Smooth muscle cell (in vitro differentiated cells): ENCODE results near the gene KLC1. TPM values are rescaled to one million over a fixed set of nuclear protein-coding genes. Genes with fewer than 3 reads are reported as not detected.

Source experiments
- DNase-seq: peaks from one replicate; lab custom pipeline; 2025; ENCODE audit not compliant: unreplicated experiment; lab: John Stamatoyannopoulos, UW
- H2AFZ ChIP-seq: fragments of 200-600 bp; sonication (generic); 2 replicates; pipeline ENCODE4 v1.6.0; 2016; ENCODE audit warnings: antibody characterized with exemption, low read depth, mild to moderate bottlenecking
- H3F3A ChIP-seq: fragments of 200-600 bp; sonication (generic); 2 replicates; pipeline ENCODE4 v1.6.0; 2017; ENCODE audit warnings: antibody characterized with exemption, low read depth
- H3K27ac ChIP-seq: fragments of 200-600 bp; sonication (generic); 2 replicates; pipeline ENCODE4 v1.5.1; 2016; ENCODE audit warnings: low read depth, mild to moderate bottlenecking
- H3K27me3 ChIP-seq: fragments of 200-600 bp; sonication (generic); 2 replicates; pipeline ENCODE4 v1.6.1; 2016; ENCODE audit warnings: low read depth, mild to moderate bottlenecking
- H3K36me3 ChIP-seq: fragments of 200-600 bp; sonication (generic); 2 replicates; pipeline ENCODE4 v1.5.1; 2016; ENCODE audit warnings: low read depth
- H3K4me1 ChIP-seq: fragments of 200-600 bp; sonication (generic); 2 replicates; pipeline ENCODE4 v1.5.1; 2016; ENCODE audit warnings: low read depth
- H3K4me2 ChIP-seq: fragments of 200-600 bp; sonication (generic); 2 replicates; pipeline ENCODE4 v1.6.0; 2016; ENCODE audit warnings: mild to moderate bottlenecking
- H3K4me3 ChIP-seq: fragments of 200-600 bp; sonication (generic); 2 replicates; pipeline ENCODE4 v1.5.1; 2016; ENCODE audit warnings: mild to moderate bottlenecking
- H3K79me2 ChIP-seq: fragments of 200-600 bp; sonication (generic); 2 replicates; pipeline ENCODE4 v1.6.0; 2016; ENCODE audit warnings: low read depth, mild to moderate bottlenecking
- H3K9ac ChIP-seq: fragments of 200-600 bp; sonication (generic); 2 replicates; pipeline ENCODE4 v1.6.0; 2016; ENCODE audit warnings: low read depth
- H3K9me3 ChIP-seq: fragments of 200-600 bp; sonication (generic); replicated peaks from 2 replicates; pipeline ENCODE4 v1.5.1; 2016; ENCODE audit warnings: low read depth
- H4K20me1 ChIP-seq: fragments of 200-600 bp; sonication (generic); 2 replicates; pipeline ENCODE4 v1.6.0; 2016; ENCODE audit warnings: low read depth
- CTCF ChIP-seq: fragments of 200-600 bp; sonication (generic); IDR thresholded peaks from 2 replicates; pipeline ENCODE4 v1.5.1; 2017; ENCODE audit warnings: borderline replicate concordance, mild to moderate bottlenecking, antibody characterized with exemption; ENCODE audit not compliant: insufficient read depth, poor library complexity, severe bottlenecking
- WGBS: methylation state at CpG from one replicate; pipeline ENCODE4 v1.1.7; 2016; ENCODE audit warnings: low lambda C conversion rate; 5-methylcytosine and 5-hydroxymethylcytosine counted together
- polyA plus RNA-seq: library from polyadenylated mRNA; unstranded; fragments of >200 nt; fragmentation: Nextera tagmentation; extraction: Ambion mirVana; gene quantifications from 2 replicates; pipeline ENCODE4 v1.2.1, GENCODE V29; 2016
- total RNA-seq: library from RNA; depleted of rRNA; stranded (reverse); fragments of >200 nt; gene quantifications from 2 replicates; pipeline ENCODE4 v1.2.3, GENCODE V29; 2014

The KLC1 gene
- total and polyA plus RNA-seq, 2 experiments from 2014 or later: 167 to 224 TPM

GRCh38 chr14:103629503-103630121 is 601 bp downstream of the KLC1 start:
- TF ChIP-seq CTCF: no peak
- no peaks in the 10 kb centered on the region for H3K36me3 ChIP-seq
- peaks cover 16% of the 10 kb centered on the region for H3K4me1 ChIP-seq
- H3K4me3 ChIP-seq: peak overlapping the region; percentile 90
- H3F3A ChIP-seq: no peaks in the 10 kb centered on the region
- under 1% methylated on average over 20 of the region's 71 CpGs for WGBS
- peak overlapping the region; percentile 53 for H2AFZ ChIP-seq
- H3K9me3 ChIP-seq: no peaks in the 10 kb centered on the region
- peaks cover 57% of the 10 kb centered on the region for H3K79me2 ChIP-seq
- H3K27ac ChIP-seq: peak overlapping the region; percentile 98
- no peaks in the 10 kb centered on the region for H3K27me3 ChIP-seq
- H3K9ac ChIP-seq: peak overlapping the region; percentile 91
- H3K4me2 ChIP-seq: peak overlapping the region; percentile 96
- H4K20me1 ChIP-seq: peaks cover 48% of the 10 kb centered on the region
- DNase-seq: no peak

- Histone ChIP-seq H4K20me1 (peaks cover 57% of the 10 kb centered on the region), H3F3A (no peaks in the 10 kb centered on the region), H3K79me2 (peaks cover 67% of the 10 kb centered on the region), H3K36me3 (no peaks in the 10 kb centered on the region), H3K9ac (peak overlapping the region; percentile 91), H2AFZ (no peak overlapping the region), H3K27ac (peak overlapping the region; percentile 98), H3K4me1 (peaks cover 16% of the 10 kb centered on the region), H3K9me3 (no peaks in the 10 kb centered on the region), H3K4me2 (peak overlapping the region; percentile 96), H3K27me3 (no peaks in the 10 kb centered on the region), H3K4me3 (peak overlapping the region; percentile 90)
- no peak for DNase-seq
- no peak for TF ChIP-seq CTCF
- WGBS: 27% methylated on average over 5 of the region's 5 CpGs
These were observed 1.5 kb downstream of the KLC1 start for GRCh38 chr14:103630364-103631108.

- H3K9ac ChIP-seq: no peak overlapping the region
- H3K27me3 ChIP-seq: no peaks in the 10 kb centered on the region
- no peak for DNase-seq
- H2AFZ ChIP-seq: no peak overlapping the region
- 50% methylated on average over 1 of the region's 1 CpG for WGBS
- no peaks in the 10 kb centered on the region for H3K9me3 ChIP-seq
- TF ChIP-seq CTCF: no peak
- peaks cover 95% of the 10 kb centered on the region for H3K79me2 ChIP-seq
- no peak overlapping the region for H3K4me2 ChIP-seq
- no peaks in the 10 kb centered on the region for H3K36me3 ChIP-seq
- peaks cover 14% of the 10 kb centered on the region for H3K4me1 ChIP-seq
- H4K20me1 ChIP-seq: peaks cover 86% of the 10 kb centered on the region
- H3K4me3 ChIP-seq: no peak overlapping the region
- H3F3A ChIP-seq: no peaks in the 10 kb centered on the region
- no peak overlapping the region for H3K27ac ChIP-seq
These were observed 4.4 kb downstream of the KLC1 start for GRCh38 chr14:103633391-103633790.
